ENCODE results near the gene MACROD1.

- TF ChIP-seq, protein P1, sequence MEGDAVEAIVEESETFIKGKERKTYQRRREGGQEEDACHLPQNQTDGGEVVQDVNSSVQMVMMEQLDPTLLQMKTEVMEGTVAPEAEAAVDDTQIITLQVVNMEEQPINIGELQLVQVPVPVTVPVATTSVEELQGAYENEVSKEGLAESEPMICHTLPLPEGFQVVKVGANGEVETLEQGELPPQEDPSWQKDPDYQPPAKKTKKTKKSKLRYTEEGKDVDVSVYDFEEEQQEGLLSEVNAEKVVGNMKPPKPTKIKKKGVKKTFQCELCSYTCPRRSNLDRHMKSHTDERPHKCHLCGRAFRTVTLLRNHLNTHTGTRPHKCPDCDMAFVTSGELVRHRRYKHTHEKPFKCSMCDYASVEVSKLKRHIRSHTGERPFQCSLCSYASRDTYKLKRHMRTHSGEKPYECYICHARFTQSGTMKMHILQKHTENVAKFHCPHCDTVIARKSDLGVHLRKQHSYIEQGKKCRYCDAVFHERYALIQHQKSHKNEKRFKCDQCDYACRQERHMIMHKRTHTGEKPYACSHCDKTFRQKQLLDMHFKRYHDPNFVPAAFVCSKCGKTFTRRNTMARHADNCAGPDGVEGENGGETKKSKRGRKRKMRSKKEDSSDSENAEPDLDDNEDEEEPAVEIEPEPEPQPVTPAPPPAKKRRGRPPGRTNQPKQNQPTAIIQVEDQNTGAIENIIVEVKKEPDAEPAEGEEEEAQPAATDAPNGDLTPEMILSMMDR (IDR thresholded peaks at IDR 0.05) = no peak
- no peak for TF ChIP-seq EZH2 (IDR thresholded peaks at IDR 0.05; ENCODE audit: borderline replicate concordance, insufficient read depth, low read depth, low read length, poor library complexity, severe bottlenecking)
Measured at GRCh38 chr11:64005691-64006090, 160.2 kb downstream of the MACROD1 start.

Data from B cell (primary cell).